Measurements from ENCODE around the gene RAMP3.

DNA sequence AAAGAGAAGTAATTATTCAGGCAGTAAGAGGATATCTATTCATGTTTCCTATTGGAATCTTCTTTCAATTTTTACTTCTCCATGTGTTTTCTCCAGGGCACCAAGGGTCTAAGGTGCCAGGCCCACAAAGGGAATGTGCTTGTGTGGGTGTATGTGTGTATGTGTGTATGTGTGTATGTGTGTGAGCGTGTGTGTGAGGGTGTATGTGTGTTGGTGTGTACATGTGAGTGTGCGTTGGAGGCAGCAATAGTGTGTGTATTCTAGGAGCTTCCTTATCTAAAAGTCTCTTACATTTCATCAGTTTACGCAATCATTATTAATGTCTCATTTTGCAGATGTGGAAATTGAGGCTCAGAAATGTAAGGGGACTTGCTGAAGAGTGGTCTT, 28.3 kb downstream of the RAMP3 start:
- TF ChIP-seq POLR2A (IDR thresholded peaks at IDR 0.05; ENCODE audit: low read length) (no peak), GATA1 (IDR thresholded peaks at IDR 0.05; ENCODE audit: low read depth, low read length) (no peak)

Measured in erythroblast (primary cell).